ENCODE results near the gene HIGD2A.

The HIGD2A gene

GRCh38 chr5:176388444-176389134, at the start of gene HIGD2A, which contains the start of gene NOP16:
HIGD2A (plus strand) TSS chr5:176388751; CDS start chr5:176388820, 69 bp downstream.
NOP16 (minus strand) TSS chr5:176388598; CDS start chr5:176388539, 59 bp downstream.
- H3K36me3 ChIP-seq (ENCODE audit: control insufficient read depth, insufficient read depth, low read length) = peaks cover 5% of the 10 kb centered on the region

DNA sequence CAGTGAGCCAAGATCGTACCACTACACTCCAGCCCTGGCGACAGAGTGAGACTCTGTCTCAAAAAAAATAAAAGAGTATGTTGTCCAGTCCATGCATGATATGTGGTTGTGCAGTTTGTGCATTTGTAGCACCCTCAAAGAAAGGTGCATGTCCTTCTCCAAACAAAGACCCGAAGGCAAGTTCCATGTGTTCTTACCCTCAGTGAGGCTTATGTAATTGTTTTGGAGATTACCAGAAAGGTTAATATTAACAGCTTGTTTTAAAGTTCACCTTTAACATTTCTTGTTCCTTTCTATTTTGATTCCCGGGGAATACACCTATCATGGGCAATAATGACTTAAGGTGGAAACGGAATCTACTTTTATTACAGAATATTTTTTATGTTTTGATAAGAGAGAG, 49.2 kb upstream of the HIGD2A start:
- H3K9ac ChIP-seq (ENCODE audit: low read length) = no peak overlapping the region
- no peaks in the 10 kb centered on the region for H3K27me3 ChIP-seq (ENCODE audit: control insufficient read depth, insufficient read depth, low read length)

More at GRCh38 chr5:176388444-176389134, at the start of gene HIGD2A, which contains the start of gene NOP16:
- Histone ChIP-seq H3K27me3 (ENCODE audit: control insufficient read depth, insufficient read depth, low read length) (no peaks in the 10 kb centered on the region), H3K4me3 (ENCODE audit: low read length) (peak within 1 kb of the TSS; percentile 98), H3K4me1 (ENCODE audit: control insufficient read depth, insufficient read depth, low read length) (peaks cover 13% of the 10 kb centered on the region), H3K9ac (ENCODE audit: low read length) (peak within 1 kb of the TSS; percentile 95), H3K9me3 (ENCODE audit: control insufficient read depth, low read length) (no peaks in the 10 kb centered on the region)

DNA sequence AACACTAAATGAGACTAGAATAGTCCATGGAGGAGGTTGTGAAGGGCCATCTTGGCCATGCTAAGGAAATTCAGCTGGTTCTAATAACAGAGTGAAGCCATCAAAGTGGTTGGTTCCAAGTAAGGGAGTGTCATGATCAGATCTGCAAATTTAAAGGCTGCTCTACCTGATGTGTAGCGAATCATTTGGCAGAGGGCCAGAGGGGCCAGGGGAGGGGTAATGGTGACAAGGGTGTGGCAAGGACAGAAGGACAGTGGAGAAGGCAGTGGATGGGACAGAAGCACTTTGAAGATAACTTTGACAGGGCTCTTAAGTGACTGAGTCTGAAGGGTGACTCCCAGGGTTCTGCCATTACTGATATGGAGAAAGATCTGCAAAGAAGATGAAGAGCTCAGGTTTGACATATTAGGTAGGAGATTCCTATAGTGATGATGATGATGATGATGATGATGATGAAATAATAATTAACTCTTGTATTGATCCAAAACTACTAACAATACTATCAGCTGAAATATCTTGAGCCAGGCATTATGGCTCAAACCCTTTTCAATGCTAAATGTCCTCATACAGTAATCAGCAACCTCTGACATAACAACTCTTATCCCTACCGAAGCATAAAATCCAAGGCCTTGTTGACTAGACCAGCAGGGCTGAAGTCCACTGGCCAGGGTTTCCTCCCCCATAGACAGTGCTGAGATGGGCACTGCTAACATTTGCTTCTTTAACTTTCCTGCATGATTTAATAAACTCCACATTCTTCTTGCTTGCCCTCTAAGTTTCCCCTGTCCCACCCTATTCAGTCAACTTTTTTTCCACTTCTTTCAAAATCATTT, 47.0 kb upstream of the HIGD2A start:
- Histone ChIP-seq H3K27me3 (ENCODE audit: control insufficient read depth, insufficient read depth, low read length) (no peaks in the 10 kb centered on the region), H3K36me3 (ENCODE audit: control insufficient read depth, insufficient read depth, low read length) (peaks cover 7% of the 10 kb centered on the region), H3K9ac (ENCODE audit: low read length) (no peak overlapping the region), H3K4me3 (ENCODE audit: low read length) (no peak overlapping the region), H3K4me1 (ENCODE audit: control insufficient read depth, insufficient read depth, low read length) (no peaks in the 10 kb centered on the region), H3K9me3 (ENCODE audit: control insufficient read depth, low read length) (no peaks in the 10 kb centered on the region)

More for the DNA sequence above, 49.2 kb upstream of the HIGD2A start:
- Histone ChIP-seq H3K9me3 (ENCODE audit: control insufficient read depth, low read length) (no peaks in the 10 kb centered on the region), H3K4me3 (ENCODE audit: low read length) (no peak overlapping the region), H3K4me1 (ENCODE audit: control insufficient read depth, insufficient read depth, low read length) (no peaks in the 10 kb centered on the region), H3K36me3 (ENCODE audit: control insufficient read depth, insufficient read depth, low read length) (no peaks in the 10 kb centered on the region)

DNA sequence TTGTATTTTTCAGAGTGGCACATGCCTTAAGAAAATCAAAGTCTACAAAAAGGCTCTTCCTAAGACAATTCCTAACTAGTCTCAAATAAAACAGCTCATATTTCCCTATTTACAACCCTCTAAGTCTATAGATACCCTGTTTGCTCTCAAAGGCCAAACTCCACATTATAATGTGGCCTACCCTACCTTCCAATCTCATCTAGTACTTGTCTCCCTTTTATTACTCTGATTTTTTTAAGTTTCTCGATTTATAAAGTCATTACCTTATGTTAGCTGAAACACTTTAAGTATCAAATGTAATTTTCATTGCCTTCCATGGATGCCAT, 46.4 kb upstream of the HIGD2A start:
- Histone ChIP-seq H3K4me3 (ENCODE audit: low read length) (no peak overlapping the region), H3K27me3 (ENCODE audit: control insufficient read depth, insufficient read depth, low read length) (no peaks in the 10 kb centered on the region), H3K36me3 (ENCODE audit: control insufficient read depth, insufficient read depth, low read length) (peaks cover 7% of the 10 kb centered on the region), H3K9me3 (ENCODE audit: control insufficient read depth, low read length) (no peaks in the 10 kb centered on the region), H3K4me1 (ENCODE audit: control insufficient read depth, insufficient read depth, low read length) (no peaks in the 10 kb centered on the region), H3K9ac (ENCODE audit: low read length) (no peak overlapping the region)

GRCh38 chr5:176342766-176343458, 45.6 kb upstream of the HIGD2A start:
- Histone ChIP-seq H3K9me3 (ENCODE audit: control insufficient read depth, low read length) (no peaks in the 10 kb centered on the region), H3K4me1 (ENCODE audit: control insufficient read depth, insufficient read depth, low read length) (no peaks in the 10 kb centered on the region), H3K4me3 (ENCODE audit: low read length) (no peak overlapping the region), H3K27me3 (ENCODE audit: control insufficient read depth, insufficient read depth, low read length) (no peaks in the 10 kb centered on the region), H3K36me3 (ENCODE audit: control insufficient read depth, insufficient read depth, low read length) (peaks cover 7% of the 10 kb centered on the region), H3K9ac (ENCODE audit: low read length) (no peak overlapping the region)

DNA sequence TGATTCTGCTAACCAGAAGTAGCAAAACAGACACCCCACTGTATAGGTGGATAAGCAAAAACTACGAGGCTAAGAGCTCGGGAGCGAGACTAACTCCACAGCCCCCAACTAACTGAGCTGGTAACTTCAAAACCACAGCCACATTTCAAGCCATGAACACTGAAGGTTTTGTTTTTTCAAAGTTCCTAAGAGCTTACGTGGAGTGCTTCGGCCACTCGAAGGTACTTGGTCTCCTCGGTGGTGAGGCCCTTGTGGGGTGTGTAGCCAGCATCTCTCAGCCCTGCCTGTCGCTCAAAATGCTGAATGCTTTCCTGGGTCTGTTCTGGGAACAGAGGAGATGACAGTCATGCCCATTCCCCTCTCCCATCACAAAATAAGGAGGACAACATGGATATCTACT, 38.1 kb upstream of the HIGD2A start:
- Histone ChIP-seq H3K36me3 (ENCODE audit: control insufficient read depth, insufficient read depth, low read length) (no peaks in the 10 kb centered on the region), H3K4me1 (ENCODE audit: control insufficient read depth, insufficient read depth, low read length) (no peaks in the 10 kb centered on the region), H3K4me3 (ENCODE audit: low read length) (no peak overlapping the region), H3K27me3 (ENCODE audit: control insufficient read depth, insufficient read depth, low read length) (no peaks in the 10 kb centered on the region), H3K9me3 (ENCODE audit: control insufficient read depth, low read length) (no peaks in the 10 kb centered on the region), H3K9ac (ENCODE audit: low read length) (no peak overlapping the region)

DNA sequence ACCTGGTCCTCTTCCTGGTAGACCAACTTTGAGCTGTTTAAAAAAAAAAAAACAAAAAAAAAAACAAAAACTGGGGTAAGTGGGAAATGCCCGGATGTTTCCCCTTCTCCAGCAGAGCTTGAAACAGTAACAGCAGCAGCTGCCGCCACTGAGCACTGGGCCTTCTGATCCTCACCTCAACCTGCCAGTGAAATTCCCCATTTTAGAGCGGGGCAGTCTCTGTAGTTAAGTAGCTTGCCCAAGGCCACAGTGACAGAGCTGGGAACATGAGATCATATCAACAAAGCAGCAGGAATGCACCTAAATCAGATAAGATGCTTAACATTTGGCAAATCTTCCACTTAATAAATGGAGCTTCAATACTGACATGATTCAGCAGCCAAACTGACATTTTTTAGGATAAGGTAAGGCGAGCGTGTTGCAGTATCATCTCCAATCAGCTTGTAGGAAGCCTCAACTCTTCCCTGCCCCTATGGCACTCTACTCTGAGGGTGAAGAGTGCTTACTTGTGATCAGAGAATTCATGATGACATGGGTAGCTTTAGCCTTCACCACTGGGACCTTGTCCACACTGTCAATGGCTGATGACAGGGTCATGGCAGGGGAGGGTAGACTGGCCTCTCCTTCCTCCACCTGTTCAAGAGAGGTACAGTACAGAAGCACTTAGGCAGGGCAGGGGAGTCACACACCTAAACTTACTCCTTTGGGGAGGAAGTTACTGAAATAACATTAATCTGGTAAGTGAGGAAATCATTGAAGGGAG, 36.3 kb upstream of the HIGD2A start:
- Histone ChIP-seq H3K36me3 (ENCODE audit: control insufficient read depth, insufficient read depth, low read length) (no peaks in the 10 kb centered on the region), H3K9me3 (ENCODE audit: control insufficient read depth, low read length) (no peaks in the 10 kb centered on the region), H3K4me3 (ENCODE audit: low read length) (no peak overlapping the region), H3K4me1 (ENCODE audit: control insufficient read depth, insufficient read depth, low read length) (no peaks in the 10 kb centered on the region), H3K9ac (ENCODE audit: low read length) (no peak overlapping the region), H3K27me3 (ENCODE audit: control insufficient read depth, insufficient read depth, low read length) (no peaks in the 10 kb centered on the region)

- Histone ChIP-seq H3K4me1 (ENCODE audit: control insufficient read depth, insufficient read depth, low read length) (no peaks in the 10 kb centered on the region), H3K4me3 (ENCODE audit: low read length) (no peak overlapping the region), H3K9me3 (ENCODE audit: control insufficient read depth, low read length) (no peaks in the 10 kb centered on the region), H3K27me3 (ENCODE audit: control insufficient read depth, insufficient read depth, low read length) (no peaks in the 10 kb centered on the region), H3K36me3 (ENCODE audit: control insufficient read depth, insufficient read depth, low read length) (no peaks in the 10 kb centered on the region), H3K9ac (ENCODE audit: low read length) (no peak overlapping the region)
These were observed 35.0 kb upstream of the HIGD2A start for GRCh38 chr5:176353533-176353932.

DNA sequence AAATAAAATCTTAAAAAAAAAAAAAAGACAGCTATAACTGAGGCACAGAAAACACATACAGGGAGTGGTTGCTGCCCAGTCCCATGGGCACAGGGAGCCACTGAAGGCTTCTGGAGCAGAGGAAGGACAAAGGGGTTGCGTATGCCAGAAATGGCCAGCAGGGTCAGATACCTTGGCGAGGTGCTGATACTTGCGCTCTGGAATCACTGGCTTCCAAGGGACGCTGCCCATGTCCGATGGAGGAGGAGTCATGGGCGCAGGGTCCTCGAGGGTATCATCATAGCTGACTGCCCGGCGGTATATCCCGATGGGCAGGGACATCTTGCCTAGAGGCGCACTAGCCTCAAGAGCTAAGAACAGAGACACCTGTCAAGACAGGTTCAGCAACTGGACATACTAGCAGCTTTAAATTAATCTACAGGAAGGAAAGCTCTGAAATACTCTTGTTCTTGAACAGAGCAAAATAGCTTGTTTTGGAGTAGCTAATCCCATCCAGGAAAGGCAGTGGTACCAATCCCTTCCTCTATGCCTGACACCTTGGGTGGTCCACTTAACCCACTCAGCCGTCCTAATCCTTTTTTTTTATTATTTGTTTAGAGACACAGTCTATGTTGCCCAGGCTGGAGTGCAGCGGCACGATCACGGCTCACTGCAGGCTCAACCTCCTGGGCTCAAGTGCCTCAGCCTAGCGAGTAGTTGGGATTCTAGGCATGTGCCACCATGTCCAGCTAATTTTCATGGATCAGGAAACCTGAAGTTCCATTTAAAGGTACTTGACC, 33.0 kb upstream of the HIGD2A start:
- H3K36me3 ChIP-seq (ENCODE audit: control insufficient read depth, insufficient read depth, low read length) = no peaks in the 10 kb centered on the region
- no peaks in the 10 kb centered on the region for H3K27me3 ChIP-seq (ENCODE audit: control insufficient read depth, insufficient read depth, low read length)
- no peak overlapping the region for H3K9ac ChIP-seq (ENCODE audit: low read length)
- H3K4me3 ChIP-seq (ENCODE audit: low read length) = no peak overlapping the region
- H3K4me1 ChIP-seq (ENCODE audit: control insufficient read depth, insufficient read depth, low read length) = no peaks in the 10 kb centered on the region
- no peaks in the 10 kb centered on the region for H3K9me3 ChIP-seq (ENCODE audit: control insufficient read depth, low read length)

- no peaks in the 10 kb centered on the region for H3K4me1 ChIP-seq (ENCODE audit: control insufficient read depth, insufficient read depth, low read length)
- H3K9ac ChIP-seq (ENCODE audit: low read length) = no peak overlapping the region
- no peaks in the 10 kb centered on the region for H3K27me3 ChIP-seq (ENCODE audit: control insufficient read depth, insufficient read depth, low read length)
- no peaks in the 10 kb centered on the region for H3K9me3 ChIP-seq (ENCODE audit: control insufficient read depth, low read length)
- H3K4me3 ChIP-seq (ENCODE audit: low read length) = no peak overlapping the region
- no peaks in the 10 kb centered on the region for H3K36me3 ChIP-seq (ENCODE audit: control insufficient read depth, insufficient read depth, low read length)
These were observed 32.4 kb upstream of the HIGD2A start for GRCh38 chr5:176356179-176356566.

DNA sequence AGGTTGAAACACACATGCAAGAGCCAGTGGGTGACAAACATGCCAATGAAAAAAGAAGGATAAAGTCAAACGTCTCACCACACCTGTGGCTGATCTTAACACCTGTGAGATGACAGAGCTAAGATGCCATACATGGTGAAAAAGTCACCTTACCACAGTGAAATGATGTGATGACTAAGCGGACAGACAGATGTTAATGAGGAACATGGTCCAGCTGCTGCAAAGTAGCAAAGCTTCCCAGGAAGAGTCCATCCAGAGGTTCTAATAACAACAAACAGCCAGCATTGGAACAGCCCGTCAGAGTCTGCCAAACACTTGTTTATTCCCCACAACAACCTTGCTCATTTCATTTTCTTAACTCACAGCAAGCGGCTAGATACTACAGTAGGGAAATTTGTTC, 28.9 kb upstream of the HIGD2A start:
- peaks cover 5% of the 10 kb centered on the region for H3K4me1 ChIP-seq (ENCODE audit: control insufficient read depth, insufficient read depth, low read length)
- no peak overlapping the region for H3K4me3 ChIP-seq (ENCODE audit: low read length)
- H3K36me3 ChIP-seq (ENCODE audit: control insufficient read depth, insufficient read depth, low read length) = no peaks in the 10 kb centered on the region
- H3K27me3 ChIP-seq (ENCODE audit: control insufficient read depth, insufficient read depth, low read length) = peaks cover under 1% of the 10 kb centered on the region
- no peak overlapping the region for H3K9ac ChIP-seq (ENCODE audit: low read length)
- no peaks in the 10 kb centered on the region for H3K9me3 ChIP-seq (ENCODE audit: control insufficient read depth, low read length)
